Activated CD8-positive, alpha-beta T cell treated with anti-CD3 and anti-CD28 coated beads for 36 hours (primary cell): Measurements from ENCODE around the gene C12orf57. TPM values are rescaled to one million over a fixed set of nuclear protein-coding genes. Genes with fewer than 3 reads are reported as not detected.

ENCODE experiments used
- ATAC-seq: fragments of 200-7000 bp; cut with Tn5 transposase; one replicate; pipeline ENCODE4 v1.10.0; 2021; ENCODE audit warnings: mild to moderate bottlenecking, moderate library complexity
- CTCF ChIA-PET: fragments of 350-600 bp; sonication (Branson Sonifier 250); formaldehyde crosslinking; loops from one replicate; lab custom pipeline; 2021; ENCODE audit warnings: antibody characterized with exemption; lab: Charles Lee
- POLR2A ChIA-PET: fragments of 350-600 bp; sonication (Branson Sonifier 250); formaldehyde crosslinking; loops from one replicate; lab custom pipeline; 2021; ENCODE audit warnings: antibody characterized with exemption; lab: Charles Lee
- DNase-seq: peaks from one replicate; pipeline ENCODE4 v3.0.0-alpha.2; 2020
- H3K27ac Mint-ChIP-seq: one replicate; pipeline ENCODE4 v1.8.0; 2021; ENCODE audit warnings: mild to moderate bottlenecking, mixed read lengths
- H3K27me3 Mint-ChIP-seq: one replicate; pipeline ENCODE4 v1.8.0; 2021; ENCODE audit warnings: mixed read lengths
- H3K36me3 Mint-ChIP-seq: one replicate; pipeline ENCODE4 v1.8.0; 2021; ENCODE audit warnings: low read depth, mixed read lengths
- H3K4me1 Mint-ChIP-seq: one replicate; pipeline ENCODE4 v1.8.0; 2021; ENCODE audit warnings: low read depth, mixed read lengths
- H3K4me3 Mint-ChIP-seq: one replicate; pipeline ENCODE4 v1.8.0; 2021; ENCODE audit warnings: mild to moderate bottlenecking, moderate library complexity, mixed read lengths
- H3K9me3 Mint-ChIP-seq: one replicate; pipeline ENCODE4 v1.8.0; 2021; ENCODE audit warnings: mixed read lengths
- intact Hi-C: fragments of 100-400 bp; cut with micrococcal nuclease; formaldehyde crosslinking; loops from one replicate; pipeline ENCODE4 v1.10.0; 2022
- total RNA-seq, 2 experiments: library from RNA; stranded (reverse); gene quantifications; one replicate each; pipeline ENCODE4 v1.2.3, GENCODE V29; 2021
- TF ChIP-seq, protein P1 (sequence below): fragments of 200-600 bp; IDR thresholded peaks from one replicate; pipeline ENCODE4 v1.8.0; 2022; ENCODE audit warnings: antibody characterized with exemption, mild to moderate bottlenecking

C12orf57 gene
- total RNA-seq, 2 experiments from 2014 or later, result 226 to 244 TPM

DNA sequence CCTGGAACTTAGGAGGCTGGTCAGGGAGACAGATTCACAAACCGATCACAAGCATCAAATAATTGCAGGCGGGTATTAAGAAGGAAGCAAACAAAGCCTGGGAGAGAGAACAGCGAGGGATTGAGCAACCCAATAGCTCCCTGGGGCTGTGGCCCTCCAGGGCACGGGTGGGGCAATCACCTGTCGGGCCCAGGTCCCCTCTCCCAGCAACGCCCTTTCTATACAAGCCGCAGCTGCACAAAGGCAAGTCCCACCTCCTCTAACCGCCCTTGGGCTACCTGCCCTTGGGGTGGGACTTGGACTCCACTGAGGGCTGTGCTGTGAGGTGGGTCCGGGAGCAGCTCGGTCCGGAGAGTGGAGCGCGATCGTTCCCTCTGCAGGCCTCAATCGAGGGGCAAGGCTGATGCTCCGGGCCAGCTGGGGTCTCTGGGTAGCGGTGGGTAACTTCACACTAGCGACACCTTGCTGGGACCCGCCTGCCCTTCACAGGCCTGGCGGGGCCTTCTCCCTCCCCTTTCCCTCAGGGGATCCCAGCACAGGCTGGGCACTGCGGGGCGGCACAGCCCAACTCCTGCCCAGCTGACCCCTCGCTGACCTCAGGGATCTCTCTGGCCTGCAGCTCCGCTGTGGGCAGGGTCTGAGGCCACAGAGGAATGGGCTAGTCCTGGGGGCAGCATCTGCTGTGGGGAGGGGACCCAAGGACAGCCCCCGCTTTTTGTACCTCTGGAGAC is 18.6 kb downstream of the C12orf57 start:
- intact Hi-C loops, result no loop called here
- peak overlapping the region; percentile 95 for H3K4me3 Mint-ChIP-seq
- DNase-seq (no peak), ATAC-seq (no peak)
- no peaks in the 10 kb centered on the region for H3K9me3 Mint-ChIP-seq
- peaks cover 82% of the 10 kb centered on the region for H3K4me1 Mint-ChIP-seq
- POLR2A ChIA-PET, result interaction anchor here (1.0 to 25.2 kb wide), 5 partner anchors 11 to 158 kb away, joined by 3 to 1266 read pairs (median 8); partner anchors contain the start of genes ATN1, C12orf57, PTPN6 and RNU7-1
- TF ChIP-seq, protein P1, sequence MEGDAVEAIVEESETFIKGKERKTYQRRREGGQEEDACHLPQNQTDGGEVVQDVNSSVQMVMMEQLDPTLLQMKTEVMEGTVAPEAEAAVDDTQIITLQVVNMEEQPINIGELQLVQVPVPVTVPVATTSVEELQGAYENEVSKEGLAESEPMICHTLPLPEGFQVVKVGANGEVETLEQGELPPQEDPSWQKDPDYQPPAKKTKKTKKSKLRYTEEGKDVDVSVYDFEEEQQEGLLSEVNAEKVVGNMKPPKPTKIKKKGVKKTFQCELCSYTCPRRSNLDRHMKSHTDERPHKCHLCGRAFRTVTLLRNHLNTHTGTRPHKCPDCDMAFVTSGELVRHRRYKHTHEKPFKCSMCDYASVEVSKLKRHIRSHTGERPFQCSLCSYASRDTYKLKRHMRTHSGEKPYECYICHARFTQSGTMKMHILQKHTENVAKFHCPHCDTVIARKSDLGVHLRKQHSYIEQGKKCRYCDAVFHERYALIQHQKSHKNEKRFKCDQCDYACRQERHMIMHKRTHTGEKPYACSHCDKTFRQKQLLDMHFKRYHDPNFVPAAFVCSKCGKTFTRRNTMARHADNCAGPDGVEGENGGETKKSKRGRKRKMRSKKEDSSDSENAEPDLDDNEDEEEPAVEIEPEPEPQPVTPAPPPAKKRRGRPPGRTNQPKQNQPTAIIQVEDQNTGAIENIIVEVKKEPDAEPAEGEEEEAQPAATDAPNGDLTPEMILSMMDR, result no peak
- CTCF ChIA-PET, result interaction anchor here (0.8 to 13.5 kb wide), 5 partner anchors 20 to 90 kb away, joined by 3 to 460 read pairs (median 13); partner anchors contain the start of genes C12orf57, LPCAT3, PTPN6 and RNU7-1
- peaks cover 67% of the 10 kb centered on the region for H3K36me3 Mint-ChIP-seq
- H3K27me3 Mint-ChIP-seq, result no peaks in the 10 kb centered on the region
- H3K27ac Mint-ChIP-seq, result peak overlapping the region; percentile 93

DNA sequence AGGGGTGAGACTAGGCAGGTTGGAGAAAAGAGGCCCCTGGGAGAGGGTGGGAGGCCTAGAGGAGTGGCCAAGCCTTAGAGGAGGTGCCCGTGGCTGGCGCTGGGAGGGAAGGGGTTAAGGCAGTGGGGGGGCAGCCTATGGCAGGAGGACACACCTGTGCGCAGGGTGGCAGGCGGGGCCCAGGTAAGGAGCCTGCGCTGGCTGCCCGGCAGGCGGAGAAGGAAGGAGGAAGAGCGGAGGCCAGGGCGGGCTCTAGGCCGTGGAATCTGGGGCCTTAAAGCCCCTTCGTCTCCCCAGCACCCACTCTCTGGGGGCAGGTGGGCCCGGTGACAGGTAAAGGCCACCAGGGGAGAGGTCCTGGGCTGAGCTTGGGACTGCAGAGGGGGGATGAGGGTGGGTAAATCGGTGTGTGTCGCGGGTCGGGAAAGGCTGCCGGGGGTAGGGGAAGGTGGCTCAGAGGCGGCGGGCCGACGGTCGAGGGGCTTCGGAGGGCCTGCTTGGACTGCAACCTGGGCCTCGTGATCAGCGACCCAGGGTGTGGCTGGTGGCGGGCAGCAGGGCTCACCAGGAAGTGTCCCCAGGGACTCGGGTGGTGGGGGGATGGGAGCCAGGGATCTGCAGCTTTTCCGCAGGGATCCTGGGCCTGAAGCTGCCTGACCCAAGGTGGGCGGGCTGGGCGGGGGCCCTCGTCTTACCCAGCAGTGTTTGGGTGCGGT is 19.4 kb downstream of the C12orf57 start:
- no peaks in the 10 kb centered on the region for H3K27me3 Mint-ChIP-seq
- intact Hi-C loops, result no loop called here
- no peak for DNase-seq

DNA sequence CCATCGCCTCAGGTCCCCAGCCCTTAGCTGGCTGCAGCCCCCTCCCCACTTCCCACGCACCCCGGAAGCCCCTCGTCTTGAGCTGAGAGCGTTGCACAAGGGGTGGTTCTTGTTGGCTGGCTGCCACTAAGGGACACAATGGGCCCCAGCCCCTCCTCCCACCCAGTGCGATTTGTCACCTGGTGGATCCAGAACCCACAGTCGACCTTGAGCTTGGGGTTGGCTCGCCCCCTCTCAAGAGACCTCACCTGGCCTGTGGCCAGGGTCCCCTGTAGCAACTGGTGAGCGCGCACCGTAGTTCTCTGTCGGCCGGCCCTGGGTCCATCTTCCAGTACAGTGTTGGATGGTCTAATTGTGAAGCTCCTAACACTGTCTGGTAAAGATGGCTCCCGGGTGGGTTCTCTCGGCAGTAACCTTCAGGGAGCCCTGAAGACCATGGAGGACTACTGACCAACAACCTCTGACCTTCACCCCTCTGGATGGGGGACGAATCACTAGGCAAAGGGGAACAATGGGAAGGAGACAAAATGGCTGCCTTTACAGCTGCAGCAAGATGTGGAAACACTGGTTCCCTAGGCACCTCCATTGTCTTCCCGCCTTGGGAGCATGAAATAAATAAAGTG is 20.1 kb downstream of the C12orf57 start:
- Mint-ChIP-seq H3K9me3 (no peaks in the 10 kb centered on the region), H3K4me1 (peaks cover 83% of the 10 kb centered on the region), H3K27ac (peak overlapping the region; percentile 91), H3K36me3 (peaks cover 65% of the 10 kb centered on the region), H3K4me3 (no peak overlapping the region), H3K27me3 (no peaks in the 10 kb centered on the region)
- intact Hi-C loops, result no loop called here
- ATAC-seq, result no peak
- ChIA-PET CTCF (interaction anchor here (0.9 to 13.5 kb wide), 11 partner anchors 8 to 144 kb away, joined by 4 to 460 read pairs (median 6); partner anchors contain the start of genes C12orf57, PTPN6, RNU7-1 and SPSB2), POLR2A (interaction anchor here (0.6 to 25.2 kb wide), 5 partner anchors 10 to 145 kb away, joined by 3 to 1266 read pairs (median 5); partner anchors contain the start of genes ATN1, C12orf57, PTPN6 and RNU7-1)
- TF ChIP-seq, protein P1, result no peak
- DNase-seq, result no peak

More for the DNA sequence above, 19.4 kb downstream of the C12orf57 start:
- H3K4me3 Mint-ChIP-seq, result no peak overlapping the region
- TF ChIP-seq, protein P1, result no peak
- H3K9me3 Mint-ChIP-seq, result no peaks in the 10 kb centered on the region
- peak overlapping the region; percentile 93 for H3K27ac Mint-ChIP-seq
- ChIA-PET POLR2A (interaction anchor here (1.0 to 25.2 kb wide), 3 partner anchors 24 to 145 kb away, joined by 3 to 1266 read pairs (median 9); partner anchors contain the start of genes ATN1, C12orf57, PTPN6 and RNU7-1), CTCF (interaction anchor here (1.0 to 13.5 kb wide), 5 partner anchors 21 to 94 kb away, joined by 4 to 460 read pairs (median 13); partner anchors contain the start of genes C12orf57, PTPN6, RNU7-1 and SPSB2)
- peaks cover 82% of the 10 kb centered on the region for H3K4me1 Mint-ChIP-seq
- no peak for ATAC-seq
- H3K36me3 Mint-ChIP-seq, result peaks cover 66% of the 10 kb centered on the region

GRCh38 chr12:6964605-6965025 is 20.8 kb downstream of the C12orf57 start:
- intact Hi-C loops, result no loop called here
- H3K36me3 Mint-ChIP-seq, result peaks cover 65% of the 10 kb centered on the region
- DNase-seq (no peak), ATAC-seq (no peak)
- TF ChIP-seq, protein P1, result no peak
- ChIA-PET POLR2A (interaction anchor here (0.6 to 25.2 kb wide), 5 partner anchors 9 to 164 kb away, joined by 3 to 1266 read pairs (median 5); partner anchors contain the start of genes ATN1, C12orf57, PTPN6 and RBP5), CTCF (interaction anchor here (0.7 to 13.5 kb wide), 17 partner anchors 8 to 148 kb away, joined by 3 to 460 read pairs (median 6); partner anchors contain the start of genes C12orf57, PTPN6, RNU7-1 and SPSB2)
- peak overlapping the region; percentile 91 for H3K27ac Mint-ChIP-seq
- H3K4me3 Mint-ChIP-seq, result no peak overlapping the region
- H3K27me3 Mint-ChIP-seq, result no peaks in the 10 kb centered on the region
- peaks cover 81% of the 10 kb centered on the region for H3K4me1 Mint-ChIP-seq
- H3K9me3 Mint-ChIP-seq, result no peaks in the 10 kb centered on the region
